Ishikawa (cell line): ENCODE measurements around the gene KIRREL2.

Source experiments
- EP300 ChIP-seq: IDR thresholded peaks from 2 replicates; pipeline ENCODE4 v1.6.1; 2012; ENCODE audit warnings: borderline replicate concordance
- TAF1 ChIP-seq: IDR thresholded peaks from 2 replicates; pipeline ENCODE4 v1.6.1; 2012; ENCODE audit warnings: low read depth, mild to moderate bottlenecking
- TCF12 ChIP-seq: IDR thresholded peaks from 2 replicates; pipeline ENCODE4 v1.6.1; 2012; ENCODE audit warnings: low read depth
- TEAD4 ChIP-seq: IDR thresholded peaks from 2 replicates; pipeline ENCODE4 v1.6.1; 2012
- ZBTB7A ChIP-seq: IDR thresholded peaks from 2 replicates; pipeline ENCODE4 v1.6.1; 2012; ENCODE audit warnings: low read depth
- TF ChIP-seq, protein P1 (sequence below): IDR thresholded peaks from 2 replicates; pipeline ENCODE4 v1.6.1; 2012

DNA sequence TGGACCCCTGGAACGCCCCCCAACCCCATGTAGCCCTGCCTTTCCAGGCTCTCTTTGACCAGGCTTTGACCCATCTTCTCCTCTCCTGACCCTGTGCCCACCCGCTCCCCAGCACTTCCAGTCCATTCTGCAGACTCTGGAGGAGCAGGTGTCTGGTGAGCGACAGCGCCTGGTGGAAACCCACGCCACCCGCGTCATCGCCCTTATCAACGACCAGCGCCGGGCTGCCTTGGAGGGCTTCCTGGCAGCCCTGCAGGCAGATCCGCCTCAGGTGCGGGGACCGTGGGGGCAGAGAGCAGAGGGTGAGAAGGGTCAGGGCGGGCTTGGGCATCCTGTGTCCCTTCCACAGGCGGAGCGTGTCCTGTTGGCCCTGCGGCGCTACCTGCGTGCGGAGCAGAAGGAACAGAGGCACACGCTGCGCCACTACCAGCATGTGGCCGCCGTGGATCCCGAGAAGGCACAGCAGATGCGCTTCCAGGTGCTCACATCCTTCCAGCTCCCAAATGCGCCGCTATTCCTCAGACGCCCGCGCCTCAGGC is 17.8 kb downstream of the KIRREL2 start:
- TF ChIP-seq, protein P1, sequence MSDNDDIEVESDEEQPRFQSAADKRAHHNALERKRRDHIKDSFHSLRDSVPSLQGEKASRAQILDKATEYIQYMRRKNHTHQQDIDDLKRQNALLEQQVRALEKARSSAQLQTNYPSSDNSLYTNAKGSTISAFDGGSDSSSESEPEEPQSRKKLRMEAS: no peak
- TF ChIP-seq ZBTB7A: no peak
- TF ChIP-seq EP300: no peak
- TF ChIP-seq TEAD4: no peak
- no peak for TF ChIP-seq TAF1
- TF ChIP-seq TCF12: no peak
